Bronchial epithelial cell (primary cell): ENCODE results near the gene TGM5. TPM values are rescaled to one million over a fixed set of nuclear protein-coding genes. Genes with fewer than 3 reads are reported as not detected.
A peak's percentile ranks its signal among the peaks of the same experiment; 100 is the strongest.

Experiments used
- DNase-seq: peaks from one replicate; pipeline ENCODE4 v3.0.0-alpha.2; 2010; ENCODE audit warnings: low read depth
- FAIRE-seq: peaks from 2 replicates; lab custom pipeline; 2011; peaks lifted over from hg19 to GRCh38; lab: Jason Lieb, UNC
- H3K27me3 ChIP-seq: 2 replicates; pipeline ENCODE4 v1.5.1; 2011; ENCODE audit warnings: low read length; ENCODE audit not compliant: control insufficient read depth, insufficient read depth
- H3K36me3 ChIP-seq: 2 replicates; pipeline ENCODE4 v1.5.1; 2011; ENCODE audit warnings: low read length; ENCODE audit not compliant: control insufficient read depth, insufficient read depth
- H3K4me3 ChIP-seq: 2 replicates; pipeline ENCODE4 v1.5.1; 2011; ENCODE audit warnings: mild to moderate bottlenecking, low read depth, low read length, control low read depth
- CTCF ChIP-seq: IDR thresholded peaks from 2 replicates; pipeline ENCODE4 v1.5.1; 2011; ENCODE audit warnings: mild to moderate bottlenecking, moderate library complexity, low read length, control low read depth, inconsistent platforms; ENCODE audit not compliant: insufficient read depth, severe bottlenecking
- total RNA-seq: library from RNA; depleted of rRNA; stranded (reverse); fragments of >200 nt; gene quantifications from 2 replicates; pipeline ENCODE4 v1.2.1, GENCODE V29; 2014

Gene TGM5
- total RNA-seq, result under 0.01 and 1.8 TPM in 2 replicates

- DNase-seq (peak; percentile 79), FAIRE-seq (peak; percentile 92)
- no peaks in the 10 kb centered on the region for H3K36me3 ChIP-seq
- H3K27me3 ChIP-seq, result peaks cover 2% of the 10 kb centered on the region
- H3K4me3 ChIP-seq, result no peak within 1 kb of the TSS
- TF ChIP-seq CTCF, result no peak
Measured at GRCh38 chr15:43266834-43267233, at the start of gene TGM5. TGM5 (minus strand) TSS chr15:43266928; CDS start chr15:43266849, 79 bp downstream.

GRCh38 chr15:43314171-43314570, 47.4 kb upstream of the TGM5 start:
- FAIRE-seq, result no peak
- no peak for TF ChIP-seq CTCF
- DNase-seq, result peak; percentile 22
- H3K4me3 ChIP-seq, result no peak overlapping the region
- no peaks in the 10 kb centered on the region for H3K36me3 ChIP-seq
- H3K27me3 ChIP-seq, result peaks cover 2% of the 10 kb centered on the region

- FAIRE-seq (no peak), DNase-seq (no peak)
- no peak for TF ChIP-seq CTCF
- Histone ChIP-seq H3K27me3 (peaks cover 4% of the 10 kb centered on the region), H3K36me3 (no peaks in the 10 kb centered on the region), H3K4me3 (no peak overlapping the region)
Measured at GRCh38 chr15:43312378-43312777, 45.6 kb upstream of the TGM5 start.

GRCh38 chr15:43302205-43302817, 35.6 kb upstream of the TGM5 start, which contains the start of gene TGM7:
TGM7 (minus strand) TSS chr15:43302255.
- no peak for TF ChIP-seq CTCF
- H3K27me3 ChIP-seq, result peaks cover 2% of the 10 kb centered on the region
- no peak within 1 kb of the TSS for H3K4me3 ChIP-seq
- H3K36me3 ChIP-seq, result no peaks in the 10 kb centered on the region
- no peak for DNase-seq
- FAIRE-seq, result no peak

GRCh38 chr15:43299884-43300283, 33.2 kb upstream of the TGM5 start:
- Histone ChIP-seq H3K4me3 (no peak overlapping the region), H3K27me3 (peaks cover 2% of the 10 kb centered on the region), H3K36me3 (no peaks in the 10 kb centered on the region)
- FAIRE-seq, result no peak
- no peak for TF ChIP-seq CTCF
- DNase-seq, result no peak

- DNase-seq (no peak), FAIRE-seq (no peak)
- TF ChIP-seq CTCF, result no peak
- Histone ChIP-seq H3K36me3 (no peaks in the 10 kb centered on the region), H3K27me3 (peaks cover 2% of the 10 kb centered on the region), H3K4me3 (no peak overlapping the region)
Measured at GRCh38 chr15:43299411-43299810, 32.7 kb upstream of the TGM5 start.
